ENCODE results near the gene TFAP2A. TPM values are rescaled to one million over a fixed set of nuclear protein-coding genes. Genes with fewer than 3 reads are reported as not detected.

Gene TFAP2A
- total RNA-seq, 1 experiment from 2014 or later, result 24.3 TPM

GRCh38 chr6:10415617-10416480 lies 975 bp upstream of the TFAP2A start:
- H3K27me3 ChIP-seq (ENCODE audit: insufficient read depth, low read length), result no peaks in the 10 kb centered on the region
- peak overlapping the region; percentile 89; the same call in 1 of the 2 replicates for H3K9ac ChIP-seq (ENCODE audit: low read length)
- H4K20me1 ChIP-seq (ENCODE audit: insufficient read depth), result no peaks in the 10 kb centered on the region
- H3K4me2 ChIP-seq (ENCODE audit: low read length), result peak overlapping the region; percentile 100
- ATAC-seq (no peak), DNase-seq (ENCODE audit: low read depth, low spot score) (no peak)
- H3K36me3 ChIP-seq (ENCODE audit: control insufficient read depth in 1 of 2, insufficient read depth in 2 of 2, low read length in 2 of 2), result no peaks in the 10 kb centered on the region
- POLR2A ChIA-PET, result interaction anchor here (0.6 to 3.1 kb wide), 7 partner anchors 10 to 1164 kb away, joined by 3 to 28 read pairs (median 8); no protein-coding TSS in a partner anchor
- no TSS peak for BruUV-seq (replicated peaks)
- TF ChIP-seq SP1 (IDR thresholded peaks at IDR 0.05; ENCODE audit: low read depth) (no peak), ATF3 (IDR thresholded peaks at IDR 0.05) (no peak), ZNF274 (IDR thresholded peaks at IDR 0.05; ENCODE audit: low read depth, low read length) (no peak), ZFX (IDR thresholded peaks at IDR 0.05) (no peak), JUND (IDR thresholded peaks at IDR 0.05) (no peak), POLR2AphosphoS5 (IDR thresholded peaks at IDR 0.05; ENCODE audit: low read depth, low read length) (no peak), ZBTB33 (IDR thresholded peaks at IDR 0.05; ENCODE audit: extremely low read depth, insufficient replicate concordance, low read length) (no peak), CEBPB (IDR thresholded peaks at IDR 0.05; ENCODE audit: low read depth) (no peak), CTCF (IDR thresholded peaks at IDR 0.05 in 2 of 3, conservative IDR thresholded peaks at IDR 0.05 in 1 of 3; ENCODE audit: borderline replicate concordance in 1 of 3, insufficient read depth in 1 of 3, low read depth in 2 of 3, low read length in 2 of 3) (no peak), POLR2A (IDR thresholded peaks at IDR 0.05; ENCODE audit: borderline replicate concordance, extremely low read depth, insufficient read depth, insufficient read length) (no peak), EGR1 (IDR thresholded peaks at IDR 0.05; ENCODE audit: low read depth) (no peak), ELF1 (IDR thresholded peaks at IDR 0.05; ENCODE audit: borderline replicate concordance, low read depth) (no peak), RAD21 (IDR thresholded peaks at IDR 0.05; ENCODE audit: low read depth) (no peak), EZH2phosphoT487 (IDR thresholded peaks at IDR 0.05; ENCODE audit: borderline replicate concordance) (no peak), EZH2 (IDR thresholded peaks at IDR 0.05) (no peak)
- H3K4me1 ChIP-seq (ENCODE audit: control insufficient read depth in 1 of 2, insufficient read depth in 2 of 2, low read length in 2 of 2), result peaks cover 5 to 18% of the 10 kb centered on the region in 2 experiments; a peak in 3 of 4 replicates
- CTCF ChIA-PET, result interaction anchor here (1.0 to 2.7 kb wide), 8 partner anchors 9 to 161 kb away, joined by 3 to 23 read pairs (median 6); no protein-coding TSS in a partner anchor
- peak overlapping the region; percentile 64 to 87 for H3K4me3 ChIP-seq (replicated peaks in 1 of 2; ENCODE audit: low read depth in 1 of 2, low read length in 2 of 2)
- H3K79me2 ChIP-seq (ENCODE audit: insufficient read depth, low read length), result peaks cover 32% of the 10 kb centered on the region
- no peaks in the 10 kb centered on the region for H3K9me3 ChIP-seq (ENCODE audit: control insufficient read depth in 1 of 2, insufficient read depth in 1 of 2, low read depth in 1 of 2, low read length in 2 of 2)
- H3K27ac ChIP-seq (ENCODE audit: low read depth, low read length), result peak overlapping the region; percentile 24; the same call in 1 of the 2 replicates
- peak overlapping the region; percentile 70 for H2AFZ ChIP-seq (ENCODE audit: low read depth, low read length, poor library complexity, severe bottlenecking)
- RAD21 ChIA-PET (ENCODE audit: low non-redundant PET in 1 of 2, low total read pairs in 2 of 2, uncharacterized antibody in 2 of 2, unreplicated experiment in 2 of 2), result interaction anchor here (1.0 to 1.4 kb wide), 3 partner anchors 13 to 385 kb away, joined by 3 to 9 read pairs (median 6); no protein-coding TSS in a partner anchor
- H3K9me2 ChIP-seq (ENCODE audit: insufficient read depth), result no peaks in the 10 kb centered on the region
- intact Hi-C loops (cut with micrococcal nuclease), result loop anchor here (2.0 kb wide), 1 partner anchor 875 kb away; no protein-coding TSS in a partner anchor
